SH-SY5Y (cell line): ENCODE data around the gene PLCL1.

ENCODE experiments used
- GATA2 ChIP-seq: IDR thresholded peaks from 2 replicates; pipeline ENCODE4 v1.6.1; 2011; ENCODE audit warnings: mild to moderate bottlenecking, low read depth, low read length
- GATA3 ChIP-seq: IDR thresholded peaks from 2 replicates; pipeline ENCODE4 v1.6.1; 2011; ENCODE audit warnings: low read depth, mild to moderate bottlenecking, low read length, moderate library complexity

PLCL1 gene

GRCh38 chr2:197947219-197947757, 142.9 kb downstream of the PLCL1 start:
- TF ChIP-seq GATA2 = no peak
- no peak for TF ChIP-seq GATA3

DNA sequence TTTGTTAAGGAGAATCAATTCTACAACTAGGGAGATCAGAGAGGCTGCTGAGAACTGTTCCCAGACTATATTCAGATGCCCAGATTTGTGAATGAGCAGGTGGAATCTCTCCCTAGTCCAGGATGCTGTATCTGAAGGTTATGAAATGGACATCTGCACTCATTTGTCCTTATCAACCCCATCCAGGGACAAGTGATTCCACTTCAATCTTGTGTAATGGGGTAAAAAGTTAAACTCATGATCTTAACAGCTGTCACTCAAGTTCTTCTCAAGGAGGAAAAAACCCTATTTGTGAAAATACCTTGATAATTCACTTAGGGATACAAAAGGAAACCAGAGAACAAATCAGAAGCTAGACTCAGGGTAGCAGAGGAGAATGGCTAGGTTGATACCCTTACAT, 144.8 kb downstream of the PLCL1 start:
- TF ChIP-seq GATA2 = no peak
- TF ChIP-seq GATA3 = no peak

GRCh38 chr2:197950006-197950405, 145.6 kb downstream of the PLCL1 start:
- TF ChIP-seq GATA2 (no peak), GATA3 (no peak)

GRCh38 chr2:197950724-197951123, 146.3 kb downstream of the PLCL1 start:
- TF ChIP-seq GATA3 = no peak
- no peak for TF ChIP-seq GATA2

GRCh38 chr2:197952540-197953202, 148.3 kb downstream of the PLCL1 start:
- TF ChIP-seq GATA2 (no peak), GATA3 (no peak)

GRCh38 chr2:197954328-197954727, 149.9 kb downstream of the PLCL1 start:
- TF ChIP-seq GATA2 = no peak

DNA sequence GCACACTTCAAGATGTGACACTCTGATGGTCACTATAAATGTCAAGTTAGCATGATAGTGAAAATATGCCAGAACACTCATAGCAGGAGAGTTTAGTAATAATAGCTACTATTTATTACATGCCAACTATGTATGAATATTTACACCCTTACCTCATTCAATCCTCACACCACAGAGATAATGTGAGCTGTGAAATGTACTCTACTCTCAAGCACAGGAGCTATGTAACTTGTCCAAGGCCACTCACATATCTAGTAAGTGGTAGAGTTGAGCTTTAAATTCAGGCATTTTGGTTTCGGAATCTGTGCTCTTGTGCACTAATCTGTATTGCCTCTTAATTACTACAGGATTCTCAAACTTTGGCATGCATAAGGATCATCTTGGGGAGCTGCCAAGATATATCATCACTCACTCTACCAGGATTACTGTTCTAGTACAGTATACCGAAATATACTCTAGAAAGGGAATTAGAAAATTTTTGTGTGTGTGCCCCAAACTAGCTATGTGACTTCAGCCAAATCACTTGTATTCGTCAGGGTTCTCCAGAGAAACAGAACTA, 154.3 kb downstream of the PLCL1 start:
- TF ChIP-seq GATA3 (no peak), GATA2 (no peak)

- no peak for TF ChIP-seq GATA2
- TF ChIP-seq GATA3 = no peak
Observed at GRCh38 chr2:197959383-197959782, 155.0 kb downstream of the PLCL1 start.

GRCh38 chr2:197960786-197961185, 156.4 kb downstream of the PLCL1 start:
- TF ChIP-seq GATA3 = no peak
- TF ChIP-seq GATA2 = no peak

DNA sequence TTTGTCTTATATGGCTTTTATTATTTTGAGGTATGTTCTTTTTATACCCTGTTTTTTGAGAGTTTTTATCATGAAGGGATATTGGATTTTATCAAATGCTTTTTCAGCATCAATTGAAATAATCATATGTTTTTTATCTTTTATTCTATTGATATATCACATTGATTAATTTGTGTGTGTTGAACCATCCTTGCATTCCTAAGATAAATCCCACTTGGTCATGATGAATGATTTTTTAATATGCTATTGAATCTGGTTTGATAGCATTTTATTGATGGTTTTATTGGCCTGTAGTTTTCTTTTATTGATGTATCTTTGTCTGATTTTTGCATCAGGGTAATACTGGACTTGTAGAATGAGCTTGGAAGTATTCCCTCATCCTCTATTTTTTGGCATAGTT, 160.3 kb downstream of the PLCL1 start:
- TF ChIP-seq GATA3 (no peak), GATA2 (no peak)

- TF ChIP-seq GATA2 (no peak), GATA3 (no peak)
Observed at GRCh38 chr2:197965756-197966155, 161.4 kb downstream of the PLCL1 start.

GRCh38 chr2:197969391-197969893, 165.0 kb downstream of the PLCL1 start:
- TF ChIP-seq GATA3 (no peak), GATA2 (no peak)

DNA sequence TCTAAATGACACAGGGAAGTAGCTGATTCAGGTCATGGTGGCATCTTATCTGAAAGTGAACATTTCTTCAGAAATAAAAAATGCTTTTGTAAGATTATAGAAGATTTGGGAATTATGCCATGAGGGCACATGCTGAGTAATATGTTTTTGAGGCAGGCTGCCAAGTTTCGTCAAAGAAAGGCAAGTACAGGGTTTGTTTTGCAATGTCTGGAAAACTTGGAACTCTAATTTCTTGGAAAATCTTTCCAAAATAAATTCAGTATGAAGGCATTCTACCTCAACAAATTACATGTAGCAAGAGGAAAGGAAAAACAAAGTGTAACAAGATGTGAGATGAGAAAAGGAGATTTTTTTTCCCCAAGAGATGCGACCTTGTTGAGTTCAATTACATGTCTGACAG, 167.7 kb downstream of the PLCL1 start:
- TF ChIP-seq GATA2 (no peak), GATA3 (no peak)

- TF ChIP-seq GATA2 (no peak), GATA3 (no peak)
Observed at GRCh38 chr2:197972587-197972986, 168.2 kb downstream of the PLCL1 start.

- no peak for TF ChIP-seq GATA2
Observed at GRCh38 chr2:197973772-197974171, 169.4 kb downstream of the PLCL1 start.

DNA sequence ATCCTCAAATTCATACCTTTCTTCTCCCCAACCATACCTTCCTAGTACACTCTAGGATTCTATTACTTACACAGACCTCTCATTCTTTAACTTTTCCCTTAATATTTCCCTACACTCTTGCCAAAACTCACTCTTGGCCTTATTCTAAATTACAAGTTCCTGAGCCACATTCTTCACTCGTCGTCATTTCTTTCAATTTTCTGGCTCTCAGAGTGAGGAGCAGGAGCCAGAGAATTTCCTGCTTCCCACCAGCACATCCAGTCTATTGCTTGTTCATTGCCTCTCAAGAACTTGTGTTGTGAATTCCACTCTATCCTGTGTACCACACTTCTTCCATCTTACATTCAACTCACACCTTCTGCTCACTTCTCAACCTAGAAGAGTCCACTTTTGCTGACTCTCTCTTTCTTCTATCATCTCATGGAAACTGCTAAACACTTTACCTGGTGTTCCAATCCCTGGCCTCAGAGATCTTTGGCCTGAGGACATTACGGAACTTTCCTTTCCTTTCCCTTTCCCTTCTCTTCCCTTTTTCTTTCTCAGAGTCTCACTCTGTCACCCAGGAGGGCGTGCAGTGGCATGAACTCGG, 171.6 kb downstream of the PLCL1 start:
- no peak for TF ChIP-seq GATA2
- TF ChIP-seq GATA3 = no peak
